Suppressor macrophage treated with lipopolysaccharide for 4 hours (primary cell): Measurements from ENCODE around the gene RPS17.

Source experiments
- DNase-seq: peaks from one replicate; pipeline ENCODE4 v3.0.0-alpha.2; 2020

Gene RPS17

DNA sequence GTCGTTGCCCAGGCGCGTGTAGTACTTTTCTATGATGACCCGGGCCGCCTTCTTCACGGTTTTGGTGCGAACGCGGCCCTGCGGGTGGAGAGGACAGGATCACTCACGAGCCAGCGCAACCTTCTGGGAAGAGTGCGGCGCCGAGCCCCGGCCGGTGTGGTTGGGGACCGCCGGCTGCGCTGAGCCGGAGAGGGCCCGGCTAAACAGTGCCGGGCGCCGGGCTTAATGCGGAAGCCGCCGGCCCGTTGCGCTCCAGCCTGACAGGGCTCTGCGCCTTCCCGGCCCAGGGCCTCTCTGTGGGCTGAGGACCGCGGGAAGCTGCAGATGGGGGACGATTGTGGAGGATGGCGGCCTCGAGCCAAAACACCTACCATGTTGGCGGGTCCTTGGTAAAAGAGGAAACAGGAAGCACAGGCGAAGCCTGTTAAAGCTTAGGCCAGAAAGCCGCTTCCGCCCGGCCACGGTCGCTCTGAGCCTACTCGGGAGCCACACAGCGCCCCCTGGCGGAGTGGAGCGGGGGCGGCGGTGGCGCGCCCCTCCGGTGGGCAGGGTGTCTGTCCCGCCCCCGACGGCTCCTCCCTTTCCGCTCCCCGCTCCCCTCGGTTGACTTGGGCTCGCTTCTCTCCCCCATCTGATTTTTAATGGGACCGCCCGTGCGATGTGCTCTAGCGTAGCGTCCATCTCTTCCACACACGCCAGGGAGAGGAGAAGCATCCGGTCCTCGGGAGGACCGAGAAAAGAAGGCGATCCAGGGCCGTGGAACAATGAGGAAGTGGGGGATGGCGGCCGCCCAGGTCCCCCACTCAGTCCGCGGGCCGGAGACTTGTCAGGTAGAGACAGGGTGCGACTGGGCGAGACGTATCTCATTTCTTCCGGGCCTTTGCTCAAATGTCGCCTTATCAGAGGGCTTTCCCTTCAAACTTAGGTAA lies at the start of gene RPS17:
RPS17 (minus strand) TSS at position 403 of the 929 bp plus-strand sequence; CDS start at position 374, 29 bp downstream.
- DNase-seq: peak; percentile 98

DNA sequence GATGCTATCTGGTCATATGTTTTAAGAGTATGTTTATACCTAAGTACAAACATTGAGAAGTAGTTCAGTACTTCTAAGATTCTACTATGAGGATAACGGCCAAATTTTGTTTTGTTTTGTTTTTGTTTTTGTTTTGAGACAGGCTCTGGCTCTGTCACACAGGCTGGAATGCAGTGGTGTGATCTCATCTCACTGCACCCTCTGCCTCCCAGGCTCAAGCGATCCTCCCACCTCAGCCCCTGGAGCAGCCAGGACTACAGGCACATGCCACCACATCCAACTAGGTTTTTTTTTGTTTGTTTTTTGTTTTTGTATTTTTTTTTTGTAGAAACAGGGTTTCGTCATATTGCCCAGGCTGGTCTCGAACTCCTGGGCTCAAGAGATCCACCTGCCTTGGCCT lies 47.5 kb upstream of the RPS17 start:
- DNase-seq: no peak

DNA sequence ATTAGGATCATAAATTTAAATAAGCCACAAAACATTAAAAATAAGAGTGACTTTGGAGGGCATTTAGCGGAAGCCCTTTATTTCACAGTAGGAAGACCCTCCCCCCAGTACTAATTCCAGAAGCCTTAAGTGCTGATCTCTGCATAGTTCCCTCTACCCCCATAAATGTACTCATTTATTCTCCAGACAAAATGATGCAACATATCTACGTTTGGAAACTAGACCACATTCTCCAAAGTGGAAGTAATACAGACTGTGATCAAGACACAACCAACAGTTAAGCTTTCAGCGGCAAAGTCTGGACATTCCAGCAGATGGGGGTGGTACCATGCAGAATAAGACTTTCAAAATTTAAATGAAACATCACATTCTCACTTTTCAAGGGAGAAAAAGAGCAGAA lies 44.8 kb upstream of the RPS17 start:
- peak; percentile 40 for DNase-seq

DNA sequence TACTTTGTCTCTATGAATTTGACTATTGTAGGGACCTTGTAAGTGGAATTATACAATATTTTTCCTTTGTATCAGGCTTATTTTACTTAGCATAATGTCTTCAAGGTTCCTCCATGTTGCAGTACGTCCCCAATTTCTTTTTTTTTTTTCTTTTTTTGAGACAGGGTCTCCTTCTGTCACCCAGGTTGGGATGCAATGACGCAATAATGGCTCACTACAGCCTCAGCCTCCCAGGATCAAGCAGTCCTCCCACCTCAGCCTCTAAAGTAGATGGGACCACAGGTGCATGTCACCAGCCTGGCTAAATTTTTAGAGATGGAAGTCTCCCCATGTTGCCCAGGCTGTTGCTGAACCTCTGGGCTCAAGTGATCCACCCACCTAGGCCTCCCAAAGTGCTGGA lies 40.5 kb upstream of the RPS17 start:
- no peak for DNase-seq

DNA sequence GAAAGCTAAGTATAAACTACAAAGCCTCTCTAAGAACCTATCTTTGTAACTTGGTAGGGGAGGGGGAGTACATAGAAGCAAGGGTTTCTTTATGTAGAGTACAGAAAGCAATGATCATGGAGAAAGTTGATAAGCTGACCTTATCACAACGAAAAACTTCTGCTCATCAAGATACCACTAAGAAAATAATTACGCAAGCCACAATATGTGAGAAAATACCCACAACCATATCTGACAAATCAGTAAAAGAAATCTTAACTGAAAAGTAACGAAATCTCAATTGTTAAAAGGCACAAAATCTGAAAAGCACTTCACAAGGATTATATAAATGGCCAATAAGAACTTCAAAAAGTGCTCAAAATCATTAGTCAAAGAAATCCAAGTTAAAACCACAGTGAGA lies 35.1 kb upstream of the RPS17 start:
- DNase-seq: no peak

DNA sequence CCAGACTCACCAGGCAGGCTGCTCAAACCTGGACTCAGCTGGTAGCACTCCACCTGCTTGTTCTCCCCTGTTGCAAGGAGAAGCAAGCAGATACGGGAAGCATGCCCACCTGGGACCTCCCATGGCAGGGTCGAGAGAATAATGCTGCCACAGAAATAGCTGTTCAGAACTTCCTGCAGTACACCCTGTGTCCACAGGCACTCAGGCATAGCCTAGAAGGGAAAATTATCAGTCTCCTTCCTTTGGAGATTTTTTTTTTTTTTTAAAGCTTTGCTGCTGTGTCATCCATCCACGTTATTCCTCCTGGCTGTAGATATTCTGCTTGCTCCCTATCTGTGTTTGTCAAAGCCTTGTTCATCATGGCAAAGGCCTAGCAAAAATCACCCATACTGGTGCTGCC lies 32.7 kb upstream of the RPS17 start:
- no peak for DNase-seq

DNA sequence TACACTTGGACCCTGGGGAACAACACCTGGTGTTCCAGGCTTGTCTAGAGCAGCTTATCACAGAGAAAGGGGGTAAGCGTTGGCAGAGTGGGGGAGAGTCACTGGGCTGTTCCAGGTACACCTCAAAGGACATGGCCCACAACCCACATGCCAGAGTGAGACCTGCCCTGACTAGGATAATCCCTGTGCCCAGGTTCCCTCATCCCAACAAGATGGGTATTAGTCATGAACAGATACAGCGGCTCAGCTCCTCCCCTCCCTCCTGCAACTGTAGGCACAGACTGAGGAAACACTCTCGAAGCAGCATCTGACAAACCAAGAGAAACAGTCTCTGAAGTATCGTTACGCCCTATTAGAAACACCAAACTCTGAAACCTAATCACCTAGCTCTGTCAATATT lies 32.1 kb upstream of the RPS17 start:
- no peak for DNase-seq

DNA sequence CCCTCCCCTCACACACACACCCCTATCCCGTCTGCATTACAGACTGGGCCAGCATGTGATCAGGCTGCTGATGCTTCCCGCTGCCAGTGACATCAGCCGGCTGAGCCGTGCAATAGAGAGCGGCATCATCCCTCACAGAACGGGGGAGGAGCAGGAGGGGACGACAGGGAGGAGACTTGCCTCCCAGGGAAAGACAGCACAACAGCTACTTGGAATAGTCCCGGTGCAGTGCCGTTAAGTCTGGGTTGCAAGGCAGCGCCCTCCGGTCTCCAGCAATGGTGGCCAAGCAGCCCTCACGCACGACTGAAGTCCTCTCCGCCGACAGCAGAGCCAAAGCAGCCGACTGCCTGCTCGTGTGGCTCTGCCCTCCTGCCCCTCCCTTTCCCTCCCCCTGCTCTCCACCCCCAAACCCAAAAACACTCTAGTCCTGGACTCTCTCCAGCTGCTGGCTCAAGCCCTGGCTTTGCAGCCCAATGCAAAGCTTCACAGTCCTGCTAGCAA lies 31.5 kb upstream of the RPS17 start:
- DNase-seq: peak; percentile 48

DNA sequence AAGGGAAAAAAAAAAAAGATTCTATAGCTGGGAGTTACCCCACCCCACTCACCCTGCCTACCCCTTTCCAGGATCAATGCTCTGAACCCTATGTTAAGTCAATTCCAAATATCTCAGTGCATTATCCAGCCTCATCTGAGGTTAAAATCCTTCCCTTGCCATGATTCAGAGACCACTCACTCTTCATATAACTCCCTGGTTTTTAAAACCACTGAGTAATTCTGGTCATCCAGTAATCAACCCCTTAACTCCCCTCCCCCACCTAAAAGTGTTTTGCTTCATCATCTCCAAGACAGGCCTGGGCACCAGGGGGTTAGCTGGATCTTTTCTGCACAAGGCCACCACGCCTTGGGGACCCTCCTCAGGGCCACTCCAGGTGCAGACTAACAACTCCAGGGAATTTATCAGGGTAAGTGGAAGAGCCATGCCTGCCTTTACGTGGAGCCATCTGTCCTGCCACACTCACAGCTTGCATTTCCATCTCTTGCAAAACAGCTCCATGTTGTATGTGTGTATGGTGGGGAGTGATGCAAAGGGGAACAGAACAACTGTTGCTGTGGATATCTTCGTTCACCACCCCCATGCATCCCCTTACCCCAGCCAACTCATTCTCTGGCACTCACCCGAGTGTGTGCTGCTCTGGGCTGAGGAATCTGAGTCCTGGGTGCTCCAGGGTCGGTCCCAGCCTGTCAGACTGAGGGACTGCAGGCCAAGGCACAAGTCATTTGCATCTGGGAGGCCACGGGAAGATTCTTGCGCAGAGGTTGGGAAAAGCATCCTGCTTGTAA lies 30.7 kb upstream of the RPS17 start:
- no peak for DNase-seq

DNA sequence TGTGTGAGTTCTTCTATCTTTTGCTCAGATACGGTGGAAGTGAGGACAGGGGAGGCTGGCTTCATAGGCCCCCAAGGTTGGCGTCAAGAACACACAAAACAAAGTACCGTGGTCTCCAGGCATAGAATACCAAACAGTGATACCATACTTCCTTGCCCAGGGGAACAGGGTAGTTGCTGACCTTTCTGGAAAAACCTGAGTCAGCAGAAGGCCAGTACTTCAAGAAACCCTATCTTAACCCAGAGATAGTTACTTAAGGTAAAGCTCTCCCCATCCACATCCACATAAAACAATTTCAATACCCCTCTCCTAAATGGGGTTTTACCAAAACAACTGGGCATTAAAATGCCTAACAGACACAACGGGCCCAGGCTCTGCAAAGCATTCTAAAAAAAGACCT lies 29.6 kb upstream of the RPS17 start:
- DNase-seq: no peak

DNA sequence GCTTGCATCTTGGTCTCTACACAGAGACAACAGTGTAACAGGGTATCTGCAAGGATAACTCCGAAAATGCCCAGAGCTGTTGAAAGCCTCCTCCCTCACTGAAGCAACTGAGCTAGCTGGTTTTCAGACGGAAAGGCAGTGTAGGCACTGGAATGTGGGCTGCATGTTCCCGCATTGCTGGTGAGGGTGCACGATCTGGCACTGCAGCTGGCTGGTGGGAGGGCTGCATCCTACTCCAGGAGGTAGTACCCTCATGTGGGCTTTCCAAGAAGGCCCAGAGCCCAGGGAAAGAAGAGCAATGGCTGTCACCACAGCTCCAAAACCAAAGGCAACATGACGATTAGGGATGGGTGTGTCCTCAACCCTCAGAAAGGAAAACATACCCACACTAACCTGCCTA lies 28.7 kb upstream of the RPS17 start:
- no peak for DNase-seq

DNA sequence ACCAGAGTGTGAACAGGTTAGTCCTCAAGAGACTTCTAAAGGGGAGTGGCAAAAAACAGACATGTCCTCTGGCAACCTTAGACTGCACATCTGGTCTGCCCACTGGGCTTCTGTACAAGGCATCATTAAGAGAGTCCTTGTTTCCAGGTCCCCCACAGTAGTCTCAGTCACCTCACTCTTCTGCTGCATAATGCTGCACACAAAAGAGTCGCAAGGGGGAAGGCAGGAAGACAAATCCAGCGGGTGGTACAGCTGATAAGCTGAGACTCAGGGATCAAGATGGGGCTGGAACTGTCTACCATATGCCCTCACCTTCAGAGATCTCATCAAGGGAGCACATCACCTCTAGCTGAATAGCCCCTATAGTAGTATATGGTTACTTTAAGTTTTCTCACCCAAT lies 27.4 kb upstream of the RPS17 start:
- no peak for DNase-seq

DNA sequence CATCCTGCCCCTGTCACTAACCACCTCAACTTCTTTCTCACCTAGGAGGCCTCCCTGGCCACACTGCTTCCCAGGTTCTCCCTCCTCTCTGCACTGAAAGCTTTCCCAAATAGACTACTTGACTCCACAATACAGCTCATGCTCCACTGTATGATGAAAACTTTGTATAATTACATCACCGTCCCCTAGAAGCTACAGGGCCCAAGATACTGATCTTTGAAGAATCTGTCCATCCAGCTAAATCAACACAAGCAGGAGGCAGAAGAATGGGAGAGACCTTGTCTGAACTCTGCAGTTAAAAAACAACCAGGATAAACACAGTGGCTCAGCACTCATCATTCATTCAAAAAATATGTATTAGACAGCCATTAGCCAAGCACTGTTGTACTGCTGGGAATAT lies 26.4 kb upstream of the RPS17 start:
- DNase-seq: no peak

DNA sequence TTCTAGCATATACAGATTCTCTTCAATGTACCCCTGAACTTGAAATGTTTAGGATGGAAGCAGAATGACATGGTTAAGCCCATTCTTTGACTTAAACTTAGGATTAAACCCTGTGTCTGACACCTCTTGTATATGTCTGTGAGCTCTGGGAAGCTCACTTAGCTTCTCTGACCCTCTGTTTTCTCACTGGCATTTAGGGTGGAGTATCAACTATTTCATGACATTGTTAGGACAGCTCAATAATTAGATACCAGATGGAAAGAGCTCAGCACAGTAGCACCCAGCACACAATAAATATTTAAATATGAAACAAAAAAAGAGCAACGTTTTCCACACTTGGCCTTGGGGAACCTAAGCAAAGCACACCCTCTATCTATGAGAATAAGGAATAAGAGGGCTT lies 18.2 kb upstream of the RPS17 start:
- DNase-seq: no peak

DNA sequence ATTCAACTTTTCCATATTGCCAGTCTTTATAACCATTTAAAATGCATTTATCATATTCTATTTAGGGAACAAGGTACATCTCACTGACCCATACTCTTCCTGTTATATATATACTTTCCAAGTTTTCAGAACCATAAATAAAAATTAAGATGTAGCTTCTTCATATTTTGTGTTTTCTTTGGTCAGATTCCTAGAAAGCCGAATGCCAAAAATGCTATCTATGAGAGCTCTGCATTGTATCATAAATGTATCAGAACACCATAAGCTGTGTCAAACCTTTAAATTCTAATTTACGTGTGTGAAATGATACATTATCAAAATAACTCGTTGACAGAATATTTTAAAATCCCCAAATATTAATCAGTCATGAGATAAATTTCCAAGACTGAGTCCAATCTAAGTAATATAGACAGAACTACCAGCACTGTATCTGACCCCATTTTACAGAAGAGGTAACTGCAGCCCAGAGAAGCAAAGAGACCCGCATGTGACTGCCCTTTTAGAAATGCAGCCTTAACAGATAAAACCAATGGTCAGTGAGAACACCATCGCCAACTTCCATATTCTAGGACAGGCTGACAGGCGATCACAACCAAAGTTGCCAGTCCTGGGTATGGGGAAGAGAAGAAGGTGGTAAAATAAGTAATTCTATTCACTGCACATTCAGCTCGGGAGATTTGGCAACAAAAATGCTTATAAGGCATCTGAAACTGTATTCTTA lies 16.2 kb upstream of the RPS17 start:
- no peak for DNase-seq

DNA sequence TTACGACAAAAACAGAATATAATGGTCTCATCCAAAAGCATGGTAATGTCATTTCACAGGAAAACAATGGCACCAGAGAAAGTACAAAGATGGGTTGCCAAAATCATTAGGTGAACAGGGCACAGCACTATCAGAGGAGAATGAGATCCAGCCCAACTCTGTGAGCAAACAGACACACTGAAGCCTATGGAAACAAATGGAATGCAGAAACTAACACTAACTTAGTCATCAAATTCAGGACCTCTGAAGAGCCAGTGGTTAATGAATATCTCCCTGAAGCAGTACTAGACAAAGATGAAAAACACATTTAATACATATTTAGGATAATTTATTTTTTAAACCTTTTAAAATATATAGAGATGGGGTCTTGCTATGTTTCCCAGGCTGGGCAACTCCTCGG lies 14.6 kb upstream of the RPS17 start:
- no peak for DNase-seq

DNA sequence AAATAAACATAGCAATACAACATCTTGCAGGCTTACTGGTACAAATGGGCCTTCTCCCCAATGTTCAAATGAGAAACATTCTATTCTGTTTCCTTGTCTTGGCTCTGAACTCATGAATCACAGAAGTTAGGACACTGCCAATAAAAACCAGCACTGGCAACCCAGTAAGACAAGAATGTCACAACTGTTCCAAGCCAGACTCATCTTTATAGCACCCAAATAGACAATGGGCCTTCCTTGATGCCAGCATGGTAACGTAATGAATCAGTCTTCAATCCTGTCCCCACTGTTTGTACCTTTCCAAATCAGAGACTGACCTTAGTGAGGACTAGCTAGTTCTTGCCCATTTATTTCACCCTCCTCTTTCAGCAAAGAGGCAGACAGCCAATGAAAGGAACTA lies 14.1 kb upstream of the RPS17 start:
- no peak for DNase-seq

DNA sequence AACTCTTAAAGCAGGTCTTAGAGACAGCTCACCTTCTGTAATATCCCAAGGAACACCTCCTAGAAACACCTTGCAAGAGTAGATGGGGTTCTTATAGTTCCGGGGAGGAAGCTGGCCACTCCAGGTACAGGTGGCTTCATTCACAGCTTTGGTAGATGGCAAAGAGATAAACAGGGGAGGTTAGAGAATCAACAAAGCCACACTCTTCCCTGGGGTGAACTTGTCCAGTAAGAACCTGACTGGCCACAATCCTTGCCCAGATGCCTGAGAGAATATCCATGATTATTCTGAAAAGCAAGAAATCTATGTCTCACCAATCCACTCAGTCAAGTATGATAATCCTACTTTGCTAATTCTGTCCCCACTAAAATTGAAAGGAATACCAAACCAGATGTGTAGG lies 13.6 kb upstream of the RPS17 start:
- no peak for DNase-seq

DNA sequence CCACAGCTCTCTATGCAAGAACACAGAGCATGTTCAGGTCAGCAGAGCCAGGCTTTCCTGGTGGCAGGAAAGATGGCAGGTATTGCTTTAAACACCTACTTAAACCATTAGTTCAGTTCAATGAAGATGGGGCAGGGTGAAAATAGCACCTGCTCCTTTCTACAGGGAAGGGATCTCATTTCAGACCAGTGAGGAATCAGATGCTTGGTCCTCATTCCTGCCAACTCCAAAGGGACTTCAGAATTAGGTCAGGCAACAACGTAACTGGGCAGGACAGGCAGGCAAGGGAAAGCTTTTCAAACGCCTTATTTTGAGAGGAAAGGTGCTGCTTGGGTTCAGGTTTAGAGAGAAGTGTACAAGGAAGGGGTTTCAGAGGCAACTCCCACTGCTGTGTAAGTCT lies 12.6 kb upstream of the RPS17 start:
- no peak for DNase-seq

DNA sequence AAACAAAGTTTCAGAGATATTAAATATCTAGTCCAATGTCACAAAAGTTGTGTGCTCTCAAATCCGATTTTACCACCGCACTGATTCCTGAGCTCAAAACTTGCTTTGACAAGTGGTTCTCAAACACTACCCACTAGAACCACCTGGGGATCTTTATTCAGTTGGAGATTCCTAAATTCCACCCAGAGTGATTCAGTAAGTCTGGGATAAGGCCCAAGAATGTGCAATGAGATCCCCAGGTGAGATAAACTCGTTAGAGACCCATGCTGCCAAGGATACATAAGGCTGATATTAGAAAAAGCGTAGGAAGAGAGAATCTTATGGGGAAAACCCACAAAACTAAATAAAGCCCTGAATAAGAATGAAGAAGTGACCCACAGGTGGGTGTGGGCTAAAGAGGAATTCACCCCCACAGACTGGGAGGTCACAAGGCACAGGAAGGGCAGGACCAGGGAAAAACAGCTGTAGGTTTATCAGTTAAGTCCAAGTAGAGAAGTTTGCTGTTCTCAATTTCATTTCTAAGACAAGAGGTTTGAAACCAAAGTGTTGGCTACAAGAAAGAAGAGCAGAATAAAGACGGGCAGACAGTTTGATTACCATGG lies 11.5 kb upstream of the RPS17 start:
- peak; percentile 27 for DNase-seq

DNA sequence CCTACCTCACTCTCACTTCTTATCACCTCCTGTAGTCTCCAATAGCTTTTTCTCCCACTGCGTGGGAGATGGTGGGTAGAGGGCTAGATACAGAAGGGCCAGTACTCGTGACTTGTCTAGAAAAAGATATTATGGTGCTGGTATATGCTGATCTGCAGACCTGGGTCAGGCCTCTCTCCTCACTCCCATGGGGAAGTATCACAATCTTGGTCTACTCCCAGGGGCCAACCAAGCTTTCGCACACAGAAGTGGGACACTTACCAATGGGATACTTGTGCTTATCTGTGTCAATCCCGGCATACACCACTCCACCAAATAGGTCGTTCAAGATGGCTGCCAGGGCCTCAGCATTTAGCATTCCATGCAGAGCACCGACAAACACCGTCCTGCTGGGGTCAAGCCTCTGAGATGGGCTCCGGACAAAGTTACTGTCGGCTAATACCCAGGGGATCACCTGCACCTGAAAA lies 9.0 kb upstream of the RPS17 start:
- DNase-seq: no peak

DNA sequence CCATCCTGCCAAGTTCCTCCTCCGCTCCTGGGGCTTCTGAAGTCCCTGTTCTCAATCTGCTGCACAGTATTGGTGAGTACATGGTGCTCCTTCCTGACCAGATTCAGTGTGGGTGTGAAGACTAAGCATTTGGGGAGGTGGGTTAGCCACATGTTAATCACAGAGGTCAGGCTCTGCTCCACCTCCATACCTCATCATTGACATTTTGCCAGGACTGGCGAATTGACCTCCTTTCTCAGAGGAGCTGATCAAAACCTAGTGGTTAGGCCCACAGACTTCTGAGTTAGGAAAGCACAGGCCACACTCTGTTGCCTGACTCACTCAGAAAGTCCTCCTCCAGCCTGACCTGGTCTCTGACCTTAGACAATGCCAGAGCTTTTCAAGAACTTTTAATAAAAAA lies 8.4 kb upstream of the RPS17 start:
- no peak for DNase-seq

DNA sequence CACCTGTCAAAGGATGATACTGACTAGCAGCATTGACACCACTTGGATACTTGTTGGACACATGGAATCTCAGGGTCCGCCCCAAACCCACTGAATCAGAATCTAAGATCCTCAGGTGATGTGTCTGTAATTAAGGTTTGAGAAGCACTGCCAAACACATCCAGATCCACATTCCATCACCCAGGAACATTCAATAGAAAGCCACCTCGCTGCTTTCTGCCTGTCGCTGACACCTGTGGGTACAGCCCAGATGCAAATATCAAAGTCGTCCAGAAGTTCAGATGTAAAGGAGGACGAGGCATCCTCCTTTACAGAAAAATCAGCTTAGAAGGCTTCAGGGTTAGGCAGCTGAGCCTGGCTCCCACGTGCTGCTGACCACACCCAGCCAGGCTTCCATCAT lies 5.2 kb upstream of the RPS17 start:
- no peak for DNase-seq
